WTC11 (cell line): ENCODE measurements around the gene NME5. TPM values are rescaled to one million over a fixed set of nuclear protein-coding genes. Genes with fewer than 3 reads are reported as not detected.

Source experiments
- ATAC-seq: fragments of 200-7000 bp; cut with Tn5 transposase; 2 replicates; pipeline ENCODE4 v1.10.0; 2021; ENCODE audit warnings: mild to moderate bottlenecking, moderate library complexity
- CTCF ChIA-PET: fragments of 300-600 bp; sonication (Branson Sonifier 250); formaldehyde crosslinking; loops from one replicate; lab custom pipeline; 2021; ENCODE audit warnings: antibody characterized with exemption; lab: Charles Lee
- POLR2A ChIA-PET: fragments of 350-600 bp; sonication (Branson Sonifier 250); formaldehyde crosslinking; loops from one replicate; lab custom pipeline; 2021; ENCODE audit warnings: antibody characterized with exemption; lab: Charles Lee
- DNase-seq: peaks from one replicate; pipeline ENCODE4 v3.0.0; 2021; ENCODE audit warnings: low spot score
- H3K27ac Mint-ChIP-seq: 2 replicates; pipeline ENCODE4 v1.8.0; 2021; ENCODE audit warnings: mixed read lengths
- H3K27me3 Mint-ChIP-seq: 2 replicates; pipeline ENCODE4 v1.8.0; 2021; ENCODE audit warnings: low read depth, mild to moderate bottlenecking, moderate library complexity, mixed read lengths
- H3K36me3 Mint-ChIP-seq: 2 replicates; pipeline ENCODE4 v1.8.0; 2021; ENCODE audit warnings: mixed read lengths
- H3K4me1 Mint-ChIP-seq: 2 replicates; pipeline ENCODE4 v1.8.0; 2022; ENCODE audit warnings: mixed read lengths
- H3K4me3 Mint-ChIP-seq: 2 replicates; pipeline ENCODE4 v1.8.0; 2021; ENCODE audit warnings: mild to moderate bottlenecking, moderate library complexity, mixed read lengths
- H3K9me3 Mint-ChIP-seq: 2 replicates; pipeline ENCODE4 v1.8.0; 2021; ENCODE audit warnings: mixed read lengths
- AFF4 ChIP-seq: sonication (generic); formaldehyde crosslinking; IDR thresholded peaks from 2 replicates; pipeline ENCODE4 v1.8.1; 2023; ENCODE audit warnings: mild to moderate bottlenecking, missing genetic modification reagents, borderline replicate concordance
- E2F1 ChIP-seq: sonication (generic); formaldehyde crosslinking; IDR thresholded peaks from 2 replicates; pipeline ENCODE4 v1.8.0; 2022; ENCODE audit warnings: mild to moderate bottlenecking, missing genetic modification reagents
- FOXJ3 ChIP-seq: sonication (generic); formaldehyde crosslinking; IDR thresholded peaks from 2 replicates; pipeline ENCODE4 v1.9.0; 2021; ENCODE audit warnings: missing genetic modification reagents, mild to moderate bottlenecking, borderline replicate concordance
- GRHL2 ChIP-seq: fragments of 250-450 bp; sonication (Bioruptor Pico); IDR thresholded peaks from 2 replicates; pipeline ENCODE4 v1.8.0; 2022; ENCODE audit warnings: mild to moderate bottlenecking, moderate library complexity; ENCODE audit not compliant: insufficient replicate concordance, severe bottlenecking
- GTF2I ChIP-seq: fragments of 250-450 bp; sonication (Bioruptor Pico); conservative IDR thresholded peaks from 2 replicates; pipeline ENCODE4 v1.4.0; 2021; ENCODE audit warnings: mild to moderate bottlenecking
- HMGA2 ChIP-seq: fragments of 250-450 bp; sonication (Bioruptor Pico); IDR thresholded peaks from 2 replicates; pipeline ENCODE4 v1.4.0; 2021; ENCODE audit warnings: mild to moderate bottlenecking, moderate library complexity
- IRF1 ChIP-seq: sonication (generic); formaldehyde crosslinking; IDR thresholded peaks from 2 replicates; pipeline ENCODE4 v1.8.0; 2023; ENCODE audit warnings: missing genetic modification reagents
- MAX ChIP-seq: sonication (generic); formaldehyde crosslinking; IDR thresholded peaks from 2 replicates; pipeline ENCODE4 v1.8.0; 2022; ENCODE audit warnings: mild to moderate bottlenecking, missing genetic modification reagents
- PRRX2 ChIP-seq: fragments of 250-450 bp; sonication (Bioruptor Pico); IDR thresholded peaks from 2 replicates; pipeline ENCODE4 v1.8.0; 2021; ENCODE audit warnings: mild to moderate bottlenecking
- RORB ChIP-seq: fragments of 250-450 bp; sonication (Bioruptor Pico); IDR thresholded peaks from 2 replicates; pipeline ENCODE4 v1.9.0; 2021; ENCODE audit warnings: mild to moderate bottlenecking
- SMAD3 ChIP-seq: sonication (generic); formaldehyde crosslinking; IDR thresholded peaks from 2 replicates; pipeline ENCODE4 v1.8.0; 2022; ENCODE audit warnings: missing genetic modification reagents, mild to moderate bottlenecking, borderline replicate concordance
- SMAD4 ChIP-seq: sonication (generic); formaldehyde crosslinking; IDR thresholded peaks from 2 replicates; pipeline ENCODE4 v1.8.0; 2022; ENCODE audit warnings: mild to moderate bottlenecking, missing genetic modification reagents
- STAT6 ChIP-seq: sonication (generic); formaldehyde crosslinking; conservative IDR thresholded peaks from 2 replicates; pipeline ENCODE4 v1.8.1; 2023; ENCODE audit warnings: mild to moderate bottlenecking, low read depth, missing genetic modification reagents, moderate library complexity
- USF2 ChIP-seq: sonication (generic); formaldehyde crosslinking; IDR thresholded peaks from 2 replicates; pipeline ENCODE4 v1.8.1; 2023; ENCODE audit warnings: mild to moderate bottlenecking, missing genetic modification reagents, moderate library complexity
- ZNF121 ChIP-seq: sonication (generic); formaldehyde crosslinking; IDR thresholded peaks from 2 replicates; pipeline ENCODE4 v1.8.0; 2023; ENCODE audit warnings: missing genetic modification reagents
- ZNF138 ChIP-seq: sonication (generic); formaldehyde crosslinking; conservative IDR thresholded peaks from 2 replicates; pipeline ENCODE4 v1.8.1; 2022; ENCODE audit warnings: mild to moderate bottlenecking, moderate library complexity, missing genetic modification reagents
- ZNF232 ChIP-seq: sonication (generic); formaldehyde crosslinking; IDR thresholded peaks from 2 replicates; pipeline ENCODE4 v1.8.0; 2022; ENCODE audit warnings: mild to moderate bottlenecking, missing genetic modification reagents
- ZNF281 ChIP-seq: sonication (generic); formaldehyde crosslinking; IDR thresholded peaks from 2 replicates; pipeline ENCODE4 v1.8.0; 2023; ENCODE audit warnings: mild to moderate bottlenecking, missing genetic modification reagents
- ZNF396 ChIP-seq: fragments of 250-450 bp; sonication (Bioruptor Pico); IDR thresholded peaks from 2 replicates; pipeline ENCODE4 v1.8.0; 2021; ENCODE audit warnings: mild to moderate bottlenecking, moderate library complexity, borderline replicate concordance
- ZNF671 ChIP-seq: fragments of 250-450 bp; sonication (Bioruptor Pico); IDR thresholded peaks from 2 replicates; pipeline ENCODE4 v1.8.0; 2021; ENCODE audit warnings: mild to moderate bottlenecking
- total RNA-seq: library from RNA; stranded (reverse); gene quantifications from 3 replicates; pipeline ENCODE4 v1.2.3, GENCODE V29; 2021

NME5 gene
- total RNA-seq, 1 experiment from 2014 or later = 0.74 TPM

- no peak for ATAC-seq
- Mint-ChIP-seq H3K9me3 (no peaks in the 10 kb centered on the region; the same call in 1 of the 2 replicates), H3K36me3 (no peaks in the 10 kb centered on the region), H3K4me1 (peaks cover 9% of the 10 kb centered on the region), H3K27ac (no peak overlapping the region), H3K4me3 (no peak overlapping the region), H3K27me3 (peaks cover 11% of the 10 kb centered on the region)
- ChIA-PET CTCF (interaction anchor here (0.6 to 1.0 kb wide), 3 partner anchors 12 to 19 kb away, joined by 3 read pairs; no protein-coding TSS in a partner anchor), POLR2A (no interaction called here)
- DNase-seq = no peak
- no peak for TF ChIP-seq ZNF138 (CRISPR knock-in tag)
- TF ChIP-seq RORB (CRISPR knock-in tag) = no peak
- TF ChIP-seq PRRX2 (CRISPR knock-in tag) = no peak
These were observed 24.0 kb downstream of the NME5 start for GRCh38 chr5:138115254-138115653.

GRCh38 chr5:138111937-138112336 lies 27.3 kb downstream of the NME5 start:
- Mint-ChIP-seq H3K27ac (no peak overlapping the region), H3K9me3 (no peaks in the 10 kb centered on the region), H3K4me3 (no peak overlapping the region), H3K36me3 (no peaks in the 10 kb centered on the region), H3K4me1 (peaks cover 14% of the 10 kb centered on the region), H3K27me3 (peaks cover 13% of the 10 kb centered on the region)
- DNase-seq (no peak), ATAC-seq (no peak)
- CTCF ChIA-PET = interaction anchor here (1.3 kb wide), 1 partner anchor 21 kb away, joined by 3 read pairs; no protein-coding TSS in a partner anchor
- POLR2A ChIA-PET = no interaction called here
- no peak for TF ChIP-seq USF2 (CRISPR knock-in tag)
- TF ChIP-seq GTF2I = no peak
- TF ChIP-seq ZNF671 (CRISPR knock-in tag) = no peak
- TF ChIP-seq STAT6 (CRISPR knock-in tag) = no peak
- TF ChIP-seq ZNF281 (CRISPR knock-in tag) = no peak
- no peak for TF ChIP-seq GRHL2 (CRISPR knock-in tag)
- no peak for TF ChIP-seq HMGA2 (CRISPR knock-in tag)
- no peak for TF ChIP-seq MAX (CRISPR knock-in tag)

- ChIA-PET CTCF (interaction anchor here (1.3 to 3.7 kb wide), 2 partner anchors 22 to 29 kb away, joined by 3 to 20 read pairs; no protein-coding TSS in a partner anchor), POLR2A (no interaction called here)
- Mint-ChIP-seq H3K36me3 (no peaks in the 10 kb centered on the region), H3K27ac (no peak overlapping the region), H3K4me3 (no peak overlapping the region), H3K27me3 (peaks cover 16% of the 10 kb centered on the region), H3K9me3 (no peaks in the 10 kb centered on the region), H3K4me1 (peaks cover 14% of the 10 kb centered on the region)
- TF ChIP-seq SMAD3 (CRISPR knock-in tag) (no peak), ZNF121 (CRISPR knock-in tag) (no peak), IRF1 (CRISPR knock-in tag) (no peak), E2F1 (no peak), ZNF396 (no peak), SMAD4 (CRISPR knock-in tag) (no peak), ZNF232 (CRISPR knock-in tag) (no peak), FOXJ3 (CRISPR knock-in tag) (no peak), ZNF671 (CRISPR knock-in tag) (no peak), AFF4 (CRISPR knock-in tag) (no peak)
- ATAC-seq (no peak), DNase-seq (no peak)
These were observed 28.0 kb downstream of the NME5 start for GRCh38 chr5:138111181-138111580.
